Measurements from ENCODE around the gene CCT7. TPM values are rescaled to one million over a fixed set of nuclear protein-coding genes. Genes with fewer than 3 reads are reported as not detected.

The CCT7 gene
- total and polyA plus RNA-seq, 7 donors: 121 to 197 (median 173) TPM

GRCh38 chr2:73291461-73292315 lies 57.6 kb downstream of the CCT7 start:
- DNase-seq: no peak
- peaks cover 40 to 96% (median 63%) of the 10 kb centered on the region in 3 donors for H3K27me3 ChIP-seq
- H3K4me1 ChIP-seq: peaks cover 0 to 30% (median 20%) of the 10 kb centered on the region in 4 donors
- no peak overlapping the region for H3K27ac ChIP-seq
- H3K4me3 ChIP-seq: peak overlapping the region in 2 of 4 donors; percentile 20 to 31
- intact Hi-C loops (cut with DNase I): no loop called here
- TF ChIP-seq POLR2AphosphoS5 (IDR thresholded peaks at IDR 0.05): no peak
- TF ChIP-seq CTCF (IDR thresholded peaks at IDR 0.05): no peak
- TF ChIP-seq POLR2A (IDR thresholded peaks at IDR 0.05): no peak
- no peak for TF ChIP-seq EP300 (IDR thresholded peaks at IDR 0.05)
- H3K9me3 ChIP-seq: no peaks in the 10 kb centered on the region
- WGBS, 2 donors: 3 to 8% methylated on average over 82 of the region's 82 CpGs
- H3K36me3 ChIP-seq: no peaks in the 10 kb centered on the region

GRCh38 chr2:73292316-73292905 lies 58.3 kb downstream of the CCT7 start:
- no peak for DNase-seq
- TF ChIP-seq CTCF (IDR thresholded peaks at IDR 0.05): no peak
- no peak for TF ChIP-seq POLR2A (IDR thresholded peaks at IDR 0.05)
- no peak for TF ChIP-seq POLR2AphosphoS5 (IDR thresholded peaks at IDR 0.05)
- no peak for TF ChIP-seq EP300 (IDR thresholded peaks at IDR 0.05)

GRCh38 chr2:73292906-73293533 lies 58.9 kb downstream of the CCT7 start:
- no peak overlapping the region for H3K27ac ChIP-seq
- DNase-seq: no peak
- H3K36me3 ChIP-seq: no peaks in the 10 kb centered on the region
- WGBS, 2 donors: 4% methylated on average over 64 of the region's 64 CpGs
- intact Hi-C loops (cut with DNase I): no loop called here
- H3K4me3 ChIP-seq: peak overlapping the region in 3 of 4 donors; percentile 33 to 48 (median 42)
- peaks cover 40 to 97% (median 58%) of the 10 kb centered on the region in 3 donors for H3K27me3 ChIP-seq
- no peaks in the 10 kb centered on the region for H3K9me3 ChIP-seq
- H3K4me1 ChIP-seq: peaks cover 0 to 30% (median 20%) of the 10 kb centered on the region in 4 donors
- TF ChIP-seq CTCF (IDR thresholded peaks at IDR 0.05): no peak
- no peak for TF ChIP-seq POLR2A (IDR thresholded peaks at IDR 0.05)
- no peak for TF ChIP-seq POLR2AphosphoS5 (IDR thresholded peaks at IDR 0.05)
- TF ChIP-seq EP300 (IDR thresholded peaks at IDR 0.05): no peak

More at GRCh38 chr2:73292316-73292905, 58.3 kb downstream of the CCT7 start:
- WGBS, 2 donors: 8 to 12% methylated on average over 38 of the region's 38 CpGs
- no peaks in the 10 kb centered on the region for H3K36me3 ChIP-seq
- intact Hi-C loops (cut with DNase I): no loop called here
- H3K4me3 ChIP-seq: no peak overlapping the region
- peaks cover 0 to 30% (median 20%) of the 10 kb centered on the region in 4 donors for H3K4me1 ChIP-seq
- H3K27me3 ChIP-seq: peaks cover 40 to 96% (median 58%) of the 10 kb centered on the region in 3 donors
- no peak overlapping the region for H3K27ac ChIP-seq
- no peaks in the 10 kb centered on the region for H3K9me3 ChIP-seq

GRCh38 chr2:73293534-73294171 lies 59.5 kb downstream of the CCT7 start, which contains the start of gene EGR4:
EGR4 (minus strand) TSS chr2:73293548; CDS start chr2:73293317, 231 bp downstream.
- H3K4me1 ChIP-seq: peaks cover 0 to 30% (median 20%) of the 10 kb centered on the region in 4 donors
- TF ChIP-seq EP300 (IDR thresholded peaks at IDR 0.05) (no peak), POLR2AphosphoS5 (IDR thresholded peaks at IDR 0.05) (no peak), CTCF (IDR thresholded peaks at IDR 0.05) (no peak), POLR2A (IDR thresholded peaks at IDR 0.05) (no peak)
- H3K4me3 ChIP-seq: peak within 1 kb of the TSS in 3 of 4 donors; percentile 33 to 48 (median 42)
- intact Hi-C loops (cut with DNase I): no loop called here
- no peaks in the 10 kb centered on the region for H3K9me3 ChIP-seq
- no peak within 1 kb of the TSS for H3K27ac ChIP-seq
- H3K27me3 ChIP-seq: peaks cover 40 to 98% (median 58%) of the 10 kb centered on the region in 3 donors
- WGBS, 2 donors: 1 to 2% methylated on average over 45 of the region's 45 CpGs
- H3K36me3 ChIP-seq: no peaks in the 10 kb centered on the region
- peak; percentile 67 for DNase-seq
